IPS DF 4.7 (cell line): ENCODE measurements around the gene FZD7.

Experiments used
- DNase-seq: peaks from one replicate; pipeline ENCODE4 v3.0.0-alpha.2; 2013; ENCODE audit warnings: low spot score; ENCODE audit errors: extremely low read depth

FZD7 gene

DNA sequence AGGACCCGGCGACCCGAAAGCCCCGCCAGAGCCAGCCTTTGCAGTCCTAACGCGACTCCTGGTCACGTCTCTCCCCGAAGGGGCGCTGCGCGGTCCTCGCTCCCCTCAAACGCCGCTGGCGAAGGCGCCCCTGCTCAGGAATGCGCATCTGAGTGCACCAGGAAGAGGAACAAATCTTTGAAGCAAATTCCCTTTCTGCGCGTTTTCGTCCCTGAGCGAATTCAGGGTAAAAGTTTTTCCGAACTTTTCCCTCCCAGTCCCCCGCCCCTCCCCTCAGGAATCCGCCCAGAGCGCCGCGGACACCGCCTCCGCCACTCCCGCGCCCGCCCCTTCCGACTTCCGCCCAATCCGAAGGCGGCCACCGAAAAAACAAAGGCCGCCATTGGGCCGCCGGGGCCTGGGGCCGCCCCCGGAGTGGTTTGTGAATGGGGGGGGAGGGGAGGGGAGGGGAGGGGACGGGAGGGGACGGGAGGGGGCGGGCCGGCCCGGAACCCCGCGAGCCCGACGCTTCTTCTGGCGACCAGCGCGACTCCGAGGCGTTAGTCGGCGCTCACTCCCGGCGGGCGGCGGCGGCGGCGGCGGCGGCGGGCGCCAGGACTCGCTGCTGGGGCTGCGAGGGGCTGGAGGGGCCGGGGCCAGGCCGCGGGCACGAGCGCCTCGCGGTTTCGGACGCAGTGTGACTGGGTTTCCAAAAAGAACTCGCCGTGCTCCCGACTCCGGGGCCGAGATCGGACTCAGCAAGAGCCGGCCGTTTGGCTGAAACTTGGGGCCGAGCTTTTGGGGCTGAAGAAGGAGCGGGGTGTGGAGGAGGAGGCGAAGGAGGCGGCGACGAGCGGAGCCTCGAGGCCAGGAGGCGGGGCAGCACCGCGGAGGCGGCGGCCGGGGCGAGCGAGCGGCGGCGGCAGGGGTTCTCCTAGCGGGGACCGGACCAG is at the start of gene FZD7:
TSS of gene FZD7 (plus strand) at position 539 of the 932 bp plus-strand sequence. CDS start 793 bp downstream, outside the sequence.
- DNase-seq, result no peak

DNA sequence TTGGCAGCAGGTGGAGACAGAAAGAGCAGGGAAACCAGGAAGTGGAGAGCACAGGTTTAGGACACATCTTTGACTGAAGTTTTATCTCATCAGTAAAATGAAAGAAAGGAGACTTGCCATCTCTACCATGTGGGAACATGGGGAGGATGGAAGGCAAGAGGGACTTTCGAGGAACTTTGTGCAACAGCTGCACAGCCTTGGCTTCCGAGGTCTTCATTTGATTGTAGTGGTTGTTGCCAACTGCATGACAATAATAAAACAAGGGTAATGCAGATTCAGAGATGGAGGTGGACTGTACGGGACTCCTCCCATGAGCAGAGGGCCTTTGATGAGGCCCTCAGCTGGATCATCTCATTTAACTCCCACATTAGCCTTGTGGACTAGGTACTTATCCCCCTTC is 49.3 kb upstream of the FZD7 start:
- DNase-seq, result no peak

DNA sequence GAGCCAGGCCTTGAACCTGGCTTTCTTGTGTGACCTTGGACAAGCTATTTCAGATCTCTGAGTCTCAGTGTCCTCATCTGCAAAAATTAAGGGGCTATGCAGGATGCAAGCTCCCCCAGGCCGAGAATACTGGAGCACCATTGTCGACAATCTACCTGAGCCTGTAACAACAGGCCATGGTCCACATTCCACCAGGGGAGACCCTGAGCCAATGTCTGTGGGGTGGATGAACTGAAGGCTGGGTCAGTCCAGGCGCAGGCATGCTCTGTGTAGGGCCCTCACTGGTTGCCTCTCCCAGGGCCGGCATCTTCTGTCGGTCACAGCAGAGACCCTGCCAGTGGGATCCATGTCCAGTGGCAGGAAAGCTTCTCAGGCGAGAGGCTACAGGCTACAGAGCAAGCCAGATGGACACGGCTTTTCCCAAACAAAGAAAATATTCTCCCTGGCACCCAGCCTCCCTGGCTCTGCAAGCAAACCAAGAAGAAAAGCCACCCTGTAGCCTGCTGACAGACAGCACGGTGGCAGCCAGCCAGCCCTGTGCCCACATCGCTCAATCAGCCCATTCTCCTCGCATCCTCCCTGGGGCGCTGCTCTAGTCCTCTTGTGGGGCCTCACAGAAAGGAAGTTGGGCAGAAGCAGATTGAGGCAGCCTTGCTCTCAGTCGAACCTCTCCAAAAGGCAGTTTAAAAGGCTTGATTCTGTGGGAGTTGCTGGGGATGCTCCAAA is 48.7 kb upstream of the FZD7 start:
- DNase-seq, result no peak

DNA sequence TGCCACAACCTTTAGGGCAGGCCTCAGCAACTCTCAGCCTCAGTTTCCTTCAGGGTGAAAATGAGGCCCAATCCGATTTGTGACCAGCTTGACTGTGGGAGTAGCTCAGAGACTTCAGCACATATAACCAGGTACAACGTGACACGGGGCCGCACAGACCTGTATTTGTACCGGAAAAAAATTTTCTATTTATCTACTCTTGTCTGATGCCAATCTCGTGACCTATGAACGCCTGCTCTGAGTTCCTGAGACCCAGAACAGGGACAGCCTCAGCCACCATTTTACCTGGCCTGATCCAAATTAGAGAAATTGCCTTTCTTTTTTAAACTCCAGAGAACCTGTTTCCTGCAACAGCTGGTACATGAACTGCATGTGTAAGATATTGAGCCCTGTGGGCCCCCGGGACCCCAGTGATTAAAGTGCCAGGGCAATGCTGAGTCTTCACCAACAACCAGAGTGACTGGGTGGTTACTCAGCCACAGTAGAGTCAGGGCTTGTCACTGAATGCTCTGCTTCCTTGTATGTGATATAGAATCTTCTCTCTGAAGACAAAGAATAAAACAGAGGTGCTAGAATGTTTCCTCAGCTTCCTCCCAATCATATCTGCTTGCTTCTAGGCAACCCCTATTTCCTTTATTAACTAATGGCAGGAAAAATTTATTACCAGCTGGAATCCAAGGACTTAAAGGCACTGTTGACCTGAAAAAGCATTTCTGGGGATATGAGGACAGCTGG is 47.8 kb upstream of the FZD7 start:
- DNase-seq, result no peak

DNA sequence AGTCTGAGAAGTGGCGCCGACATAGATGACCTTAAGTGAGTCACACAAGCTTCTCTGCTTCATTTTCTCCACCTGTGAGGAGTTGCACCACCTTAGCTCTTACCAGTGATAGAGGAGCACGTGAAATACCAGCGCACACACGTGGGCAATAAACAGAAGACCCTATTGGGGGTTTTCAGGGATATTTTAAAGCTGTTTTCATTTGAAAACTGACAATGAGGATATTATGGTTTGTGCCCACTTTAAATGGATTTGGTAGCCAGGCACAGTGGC is 47.3 kb upstream of the FZD7 start:
- DNase-seq, result no peak

DNA sequence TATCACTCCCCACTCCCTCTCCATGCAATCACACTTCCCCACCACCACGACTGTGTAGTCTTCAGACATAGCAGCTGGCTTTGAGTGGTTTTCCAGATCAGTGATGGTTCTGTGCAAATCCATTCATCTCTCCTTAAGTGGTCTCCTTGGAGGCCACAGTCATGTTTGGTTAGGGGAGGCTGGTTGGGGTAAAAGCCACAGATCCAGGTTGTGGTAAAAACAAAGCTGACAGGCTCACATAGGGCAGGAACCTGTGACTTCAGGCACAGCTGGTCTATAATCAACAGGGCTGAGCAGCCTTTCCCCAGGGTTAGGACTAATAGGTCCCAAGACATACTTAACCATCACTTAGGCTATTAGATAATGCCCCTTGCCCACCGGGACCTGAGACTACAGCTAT is 46.2 kb upstream of the FZD7 start:
- no peak for DNase-seq

DNA sequence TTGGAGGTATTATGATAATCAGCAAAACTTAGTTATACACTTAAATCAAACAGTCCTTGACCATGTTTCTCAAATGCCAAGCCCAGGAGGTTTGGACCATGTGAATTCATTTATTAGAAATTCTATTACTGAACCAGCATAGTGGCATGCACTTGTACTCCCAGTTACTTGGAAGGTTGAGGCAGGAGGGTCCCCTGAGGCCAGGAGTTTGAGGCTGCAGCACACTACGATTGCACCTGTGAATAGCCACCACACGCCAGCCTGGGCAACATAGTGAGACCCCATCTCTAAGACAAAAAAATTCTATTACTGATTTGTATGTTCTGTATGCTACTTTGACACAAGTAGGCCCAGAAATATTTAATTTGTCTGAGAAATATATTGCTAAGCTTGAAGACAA is 43.6 kb upstream of the FZD7 start:
- no peak for DNase-seq

DNA sequence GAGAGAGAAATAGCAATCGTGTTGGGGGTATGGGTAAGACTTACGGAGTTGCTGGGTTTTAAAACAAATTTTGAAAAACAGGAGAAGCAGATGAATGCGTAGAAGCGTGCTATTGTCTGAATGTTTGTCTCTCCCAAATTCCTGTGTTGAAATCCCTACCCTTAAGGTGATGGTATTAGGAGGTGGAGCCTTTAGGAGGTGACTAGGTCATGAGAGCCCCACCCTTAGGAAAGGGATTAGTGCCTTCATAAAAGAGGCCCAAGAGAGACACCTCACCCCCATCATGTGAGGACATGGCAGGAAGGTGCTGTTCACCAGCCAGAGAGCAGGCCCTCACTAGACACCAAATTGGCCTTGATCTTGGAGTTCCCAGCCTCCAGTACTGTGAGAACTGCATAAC is 40.7 kb upstream of the FZD7 start:
- no peak for DNase-seq

DNA sequence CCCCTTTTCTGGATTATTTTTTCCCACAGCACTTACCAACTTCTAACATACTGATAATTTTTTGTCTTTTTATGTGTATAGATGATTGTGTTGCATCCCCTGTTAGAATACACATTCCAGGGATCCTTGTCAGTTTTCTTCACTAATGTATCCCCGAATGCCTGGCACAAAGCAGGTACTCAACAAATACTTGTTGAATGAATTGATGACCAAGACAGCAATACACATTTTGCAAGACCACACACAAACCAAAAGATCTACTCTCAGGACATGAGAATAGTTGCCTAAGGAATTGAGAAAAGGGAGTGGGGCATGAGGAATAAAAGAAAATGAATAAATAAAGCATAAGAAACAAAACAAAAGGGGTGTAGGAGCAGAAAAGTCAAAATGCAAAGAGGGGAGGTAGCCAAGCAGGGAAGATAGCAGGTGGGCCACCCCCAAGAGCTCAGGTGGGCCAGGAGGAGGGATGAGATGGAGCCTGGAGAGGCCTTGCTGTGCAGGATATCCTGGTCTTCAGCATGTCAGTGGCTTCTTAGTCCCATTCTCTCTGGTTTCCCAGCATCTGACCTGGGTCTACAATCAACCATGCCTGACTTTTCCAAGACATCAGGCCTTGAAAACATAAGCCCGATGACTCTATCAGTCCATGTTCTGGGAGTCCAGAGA is 38.5 kb upstream of the FZD7 start:
- DNase-seq, result no peak

DNA sequence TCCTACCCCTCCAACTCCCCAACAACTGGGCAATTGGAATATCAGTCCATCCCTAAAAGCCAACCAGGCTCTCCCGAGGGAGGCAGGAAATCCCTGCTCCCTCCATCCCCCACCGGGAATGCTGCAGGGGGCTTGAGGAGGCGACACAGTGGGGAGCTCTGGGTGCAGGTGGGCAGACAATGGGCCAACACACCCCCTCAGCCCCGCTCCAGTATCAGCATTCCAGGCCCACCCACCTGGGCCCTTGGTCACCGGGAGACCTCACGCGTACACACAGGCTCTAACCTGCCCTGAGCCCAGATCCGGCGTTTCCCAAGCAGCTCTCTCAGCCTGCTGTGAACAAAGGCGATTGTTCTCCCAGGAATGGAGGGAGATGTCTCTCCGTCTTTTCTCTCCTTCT is 37.6 kb upstream of the FZD7 start:
- DNase-seq, result peak; percentile 94

DNA sequence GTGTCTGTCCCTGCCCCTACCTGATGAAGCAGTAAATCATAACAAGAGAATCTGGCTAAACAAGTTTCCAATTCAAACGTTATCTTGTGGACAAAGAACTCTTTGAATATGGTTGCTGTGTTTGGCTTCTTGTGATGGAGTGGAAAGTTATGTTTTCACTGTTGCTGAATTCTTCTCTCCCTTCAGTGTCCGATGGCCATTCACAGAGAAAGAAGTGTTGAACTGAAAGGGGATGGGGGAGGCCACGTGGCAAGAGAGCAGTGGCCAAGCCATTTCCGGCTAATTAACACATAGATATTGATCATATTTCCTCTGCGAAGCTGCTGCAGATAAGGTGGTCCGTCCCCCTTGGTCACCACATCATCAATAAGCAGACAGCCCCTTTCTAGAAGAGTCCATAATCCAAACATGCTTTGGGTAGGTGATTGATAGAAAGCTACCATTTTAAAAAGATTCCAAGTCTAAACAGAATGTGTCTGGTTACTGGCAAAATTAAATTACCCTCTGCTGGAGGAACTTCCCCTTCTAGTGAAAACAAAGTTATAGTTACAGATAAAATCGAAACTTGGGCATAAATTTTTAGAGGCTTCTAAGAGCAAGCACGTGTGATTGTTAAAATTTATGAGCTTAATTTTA is 36.9 kb upstream of the FZD7 start:
- no peak for DNase-seq

DNA sequence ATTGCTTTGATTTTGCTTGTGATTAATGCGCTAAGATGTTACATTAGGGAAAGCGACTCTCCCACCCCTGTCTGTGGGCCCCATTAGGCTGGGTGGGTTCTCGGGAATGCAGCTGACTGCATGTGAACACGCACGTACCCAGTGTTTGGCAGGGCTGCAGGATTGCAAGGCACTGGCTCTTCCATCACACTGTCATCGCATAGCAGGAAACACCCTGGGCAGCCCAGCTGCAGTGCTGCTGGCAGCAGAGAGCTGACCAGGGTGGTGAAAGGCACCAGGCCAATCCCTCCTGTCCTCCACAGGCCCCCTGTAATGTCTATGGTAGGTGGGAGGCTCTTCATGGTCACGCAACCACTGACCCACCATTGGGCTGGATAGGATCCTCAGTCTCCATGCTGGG is 34.4 kb upstream of the FZD7 start:
- DNase-seq, result no peak

DNA sequence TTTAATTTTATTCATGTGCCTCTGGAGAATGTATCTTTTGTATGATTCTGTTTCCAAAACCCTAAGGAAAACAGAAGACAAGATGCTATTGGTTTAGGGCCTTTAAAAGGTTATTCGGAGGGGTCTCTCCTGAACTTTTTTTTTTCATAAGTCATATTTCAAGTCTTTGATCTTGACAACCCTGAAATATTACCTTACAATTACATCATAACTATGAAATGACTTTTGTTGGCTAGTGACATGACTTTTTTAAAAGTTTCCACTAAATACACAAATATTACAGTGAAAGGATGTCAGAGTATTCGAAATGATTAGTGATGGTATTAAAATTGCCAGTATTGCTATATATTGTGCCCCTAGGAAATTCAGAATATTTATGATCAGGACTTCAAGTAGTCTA is 31.8 kb upstream of the FZD7 start:
- no peak for DNase-seq

DNA sequence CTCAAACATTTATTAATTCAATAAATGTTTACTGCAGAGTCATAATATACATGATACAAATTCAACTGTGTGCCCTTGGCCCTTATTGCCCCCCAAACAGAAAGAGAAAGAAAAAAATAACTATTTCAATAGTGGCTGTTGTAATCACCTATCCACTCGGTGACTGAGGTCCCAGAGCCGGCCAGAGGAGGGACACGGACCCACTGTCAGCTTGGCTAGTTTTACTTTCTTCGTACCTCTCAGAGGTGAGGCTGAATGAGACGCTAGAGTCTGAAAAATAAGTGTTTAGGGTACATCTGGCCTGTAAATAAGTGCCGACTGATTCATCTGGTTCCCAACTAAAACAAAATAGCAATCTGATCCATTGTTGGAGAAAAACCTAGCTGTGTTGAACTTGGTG is 31.3 kb upstream of the FZD7 start:
- no peak for DNase-seq

DNA sequence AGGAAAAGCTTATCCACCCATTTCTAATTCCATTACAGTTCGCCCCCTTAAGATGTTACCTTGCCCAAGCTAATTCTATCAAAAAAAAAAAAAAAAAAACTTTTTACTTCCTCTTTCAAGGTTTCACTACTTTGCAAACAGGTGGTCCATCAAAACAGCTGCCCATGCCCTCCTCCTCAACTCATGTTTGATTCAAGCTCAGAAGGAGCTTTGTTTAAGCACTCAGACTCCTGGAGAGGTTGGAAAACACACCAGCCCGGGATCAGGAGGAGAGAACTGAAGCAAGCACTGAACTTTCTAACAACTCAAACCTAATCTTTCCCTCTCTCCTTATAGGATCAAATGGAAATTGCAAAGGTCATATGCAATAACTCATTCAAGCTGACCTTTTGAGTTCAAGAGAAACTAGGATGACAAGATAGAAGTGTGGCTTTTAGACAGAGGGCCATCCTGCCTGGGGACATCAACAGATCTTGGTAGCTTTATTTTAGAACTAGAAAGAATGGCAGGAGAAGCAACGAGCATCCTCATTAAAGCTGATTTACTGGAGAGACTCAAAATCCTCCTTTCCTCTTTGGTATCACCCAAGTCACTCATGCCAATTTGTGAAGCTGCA is 28.3 kb upstream of the FZD7 start:
- DNase-seq, result no peak

DNA sequence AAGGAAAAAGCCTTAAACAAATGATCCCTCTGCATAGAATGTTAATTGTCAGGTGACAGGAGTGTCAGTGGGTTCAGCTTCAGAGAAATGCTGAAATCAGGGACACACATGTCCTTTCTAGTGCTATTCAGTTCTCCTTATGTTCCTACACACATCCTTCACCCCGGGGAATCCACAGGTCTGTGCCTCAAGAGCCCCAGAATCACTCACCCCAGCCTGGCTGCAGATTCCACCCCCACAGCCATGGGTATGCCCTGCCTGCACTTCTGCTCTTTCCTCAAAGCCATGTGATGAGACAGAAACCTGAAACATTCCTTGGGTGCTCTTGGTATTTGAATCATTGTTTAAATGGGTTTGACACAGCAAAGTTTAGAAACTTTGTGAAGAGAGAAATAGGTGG is 27.4 kb upstream of the FZD7 start:
- DNase-seq, result no peak

DNA sequence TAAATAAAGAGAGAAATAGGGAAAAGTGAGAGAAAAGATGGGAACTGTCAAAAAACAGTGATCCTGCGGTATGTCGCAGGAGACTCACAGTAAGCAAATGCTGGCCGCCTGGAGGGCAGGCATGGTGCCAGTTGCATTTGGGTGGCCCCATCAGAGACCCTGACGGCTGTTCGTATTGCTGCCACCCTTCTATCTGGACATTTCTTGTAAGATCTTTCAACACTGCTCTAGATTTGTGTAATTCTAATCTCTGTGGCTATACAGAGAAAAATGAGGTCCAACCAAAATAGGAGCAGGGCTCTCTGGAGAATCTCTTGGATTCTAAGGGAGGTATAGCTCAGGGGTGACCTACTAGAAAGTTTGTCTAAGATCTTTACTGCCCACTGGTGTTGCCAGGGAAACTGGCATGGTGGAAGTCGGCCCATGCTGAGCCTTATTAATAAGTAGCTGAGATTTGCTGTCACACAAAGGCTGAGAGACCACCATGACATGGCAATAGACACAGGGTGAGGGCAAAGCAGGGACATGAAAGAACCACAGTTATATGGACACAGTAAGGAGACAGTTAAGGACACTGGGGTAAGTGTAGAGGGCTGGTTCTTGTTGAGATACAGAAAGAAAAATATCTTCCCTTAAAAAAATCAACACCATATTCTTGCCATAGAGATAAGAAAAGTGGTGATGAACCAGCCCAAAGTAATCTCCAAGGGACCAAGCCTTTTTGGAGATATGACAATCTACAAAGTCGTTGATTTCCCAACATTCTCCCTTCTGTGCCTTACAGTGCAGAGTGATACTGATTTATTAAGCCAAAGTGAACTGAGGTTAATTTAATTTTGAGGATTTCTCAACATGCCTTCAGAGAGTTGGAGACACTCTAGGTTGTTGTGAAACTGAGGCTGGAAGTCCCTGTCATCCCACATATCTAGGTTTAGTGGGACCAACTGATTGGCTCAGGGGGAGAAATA is 26.4 kb upstream of the FZD7 start:
- DNase-seq, result no peak

DNA sequence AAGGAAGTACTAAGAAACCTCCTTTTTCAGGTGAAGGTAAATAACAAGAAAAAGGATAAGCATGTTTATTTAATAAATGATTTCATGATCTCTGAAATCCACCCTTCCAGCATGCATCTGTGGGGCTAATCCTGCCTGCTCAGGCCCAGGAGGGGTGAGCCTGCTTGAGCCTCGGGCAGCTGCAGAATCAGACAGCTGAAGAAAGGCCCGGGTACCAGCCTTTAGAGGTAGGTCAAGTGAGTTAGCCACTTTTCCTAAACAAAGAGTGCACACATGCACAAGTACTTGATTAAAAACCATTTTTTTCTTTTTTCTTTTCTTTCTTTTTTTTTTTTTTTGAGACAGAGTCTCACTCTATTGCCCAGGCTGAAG is 25.7 kb upstream of the FZD7 start:
- DNase-seq, result no peak

DNA sequence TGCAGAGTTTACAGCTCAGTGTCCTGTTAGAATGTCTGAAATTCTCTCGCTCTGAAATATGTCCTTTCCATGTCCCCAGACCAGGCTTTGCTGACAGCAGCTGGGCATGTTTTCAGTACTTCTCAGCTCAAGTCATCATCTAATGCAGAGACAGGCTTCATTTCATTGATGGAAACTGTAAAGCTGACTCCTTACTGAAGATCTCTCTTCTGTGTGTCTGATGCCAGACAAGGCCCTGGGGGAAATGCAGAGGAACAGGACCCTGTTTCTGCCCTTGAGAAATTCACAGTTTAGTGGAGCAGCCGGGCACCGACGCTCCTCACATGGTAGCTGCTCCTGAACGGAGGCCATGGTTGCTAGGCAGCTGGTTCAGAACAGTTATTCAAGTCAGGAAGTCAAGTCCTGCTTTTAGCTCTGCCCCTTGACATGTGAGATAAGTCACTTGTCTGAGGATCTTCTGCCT is 24.6 kb upstream of the FZD7 start:
- no peak for DNase-seq

DNA sequence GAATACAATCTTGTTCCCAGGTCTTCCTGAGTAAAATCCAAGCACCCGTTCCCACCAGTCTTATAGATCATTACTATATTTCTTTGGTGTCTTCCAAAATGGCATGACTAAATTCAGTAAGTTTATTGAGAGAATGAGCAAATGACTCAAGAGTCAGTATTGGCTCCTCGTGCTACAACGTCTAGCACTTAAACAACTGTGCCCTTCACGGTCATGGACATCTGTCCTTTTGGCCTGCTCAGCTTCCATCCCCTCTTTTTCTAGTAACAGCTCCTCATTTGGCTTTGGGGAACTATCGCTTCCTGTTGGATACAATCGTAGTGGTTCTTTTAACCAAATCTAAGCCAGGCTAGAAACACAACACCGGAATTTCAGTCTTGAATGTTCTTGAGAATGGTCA is 24.1 kb upstream of the FZD7 start:
- DNase-seq, result no peak
